ENCODE results near the gene MKKS.

DNA sequence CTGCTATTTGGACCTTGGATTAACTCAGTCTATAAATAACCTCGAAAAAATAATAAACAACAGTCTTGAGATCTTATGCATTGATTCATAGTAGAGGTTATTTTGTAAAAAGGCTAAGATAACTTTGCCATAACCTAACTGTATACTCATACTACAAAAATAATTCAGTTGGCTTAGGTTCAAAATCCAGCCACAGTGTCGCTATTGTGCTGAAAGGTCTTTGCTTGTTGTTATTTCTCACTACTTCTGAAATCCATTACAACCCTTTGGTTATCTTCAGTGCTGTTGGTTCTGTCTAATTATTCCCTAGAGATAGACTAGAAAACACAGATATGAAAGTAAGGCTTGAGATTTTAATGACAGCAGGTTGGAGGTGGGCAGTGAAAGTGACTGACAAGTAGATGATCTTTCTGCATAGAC is 74.4 kb downstream of the MKKS start:
- TF ChIP-seq EP300 (IDR thresholded peaks at IDR 0.05; ENCODE audit: low read depth) (no peak), CTCF (IDR thresholded peaks at IDR 0.05) (no peak), POLR2A (IDR thresholded peaks at IDR 0.05) (no peak)
